GM12874 (cell line): ENCODE data around the gene FBXO11.

ENCODE experiments used
- TF ChIP-seq, protein P1 (sequence below): IDR thresholded peaks from 2 replicates; pipeline ENCODE4 v1.5.1; 2011; ENCODE audit warnings: low read depth, mild to moderate bottlenecking, control low read depth, low read length, moderate library complexity; ENCODE audit not compliant: insufficient read depth

The FBXO11 gene

DNA sequence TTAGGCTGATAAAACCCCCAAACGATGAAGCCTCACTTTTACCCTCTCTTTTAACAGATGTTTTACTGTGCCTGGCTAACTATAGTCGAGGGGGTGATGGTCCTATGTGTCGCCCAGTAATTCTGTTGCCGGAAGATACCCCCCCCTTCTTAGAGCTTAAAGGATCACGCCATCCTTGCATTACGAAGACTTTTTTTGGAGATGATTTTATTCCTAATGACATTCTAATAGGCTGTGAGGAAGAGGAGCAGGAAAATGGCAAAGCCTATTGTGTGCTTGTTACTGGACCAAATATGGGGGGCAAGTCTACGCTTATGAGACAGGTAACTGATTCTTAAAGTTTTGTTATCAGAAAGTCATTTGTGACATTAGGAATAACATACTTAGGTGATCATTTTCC lies 102.9 kb downstream of the FBXO11 start:
- TF ChIP-seq, protein P1, sequence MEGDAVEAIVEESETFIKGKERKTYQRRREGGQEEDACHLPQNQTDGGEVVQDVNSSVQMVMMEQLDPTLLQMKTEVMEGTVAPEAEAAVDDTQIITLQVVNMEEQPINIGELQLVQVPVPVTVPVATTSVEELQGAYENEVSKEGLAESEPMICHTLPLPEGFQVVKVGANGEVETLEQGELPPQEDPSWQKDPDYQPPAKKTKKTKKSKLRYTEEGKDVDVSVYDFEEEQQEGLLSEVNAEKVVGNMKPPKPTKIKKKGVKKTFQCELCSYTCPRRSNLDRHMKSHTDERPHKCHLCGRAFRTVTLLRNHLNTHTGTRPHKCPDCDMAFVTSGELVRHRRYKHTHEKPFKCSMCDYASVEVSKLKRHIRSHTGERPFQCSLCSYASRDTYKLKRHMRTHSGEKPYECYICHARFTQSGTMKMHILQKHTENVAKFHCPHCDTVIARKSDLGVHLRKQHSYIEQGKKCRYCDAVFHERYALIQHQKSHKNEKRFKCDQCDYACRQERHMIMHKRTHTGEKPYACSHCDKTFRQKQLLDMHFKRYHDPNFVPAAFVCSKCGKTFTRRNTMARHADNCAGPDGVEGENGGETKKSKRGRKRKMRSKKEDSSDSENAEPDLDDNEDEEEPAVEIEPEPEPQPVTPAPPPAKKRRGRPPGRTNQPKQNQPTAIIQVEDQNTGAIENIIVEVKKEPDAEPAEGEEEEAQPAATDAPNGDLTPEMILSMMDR = no peak

DNA sequence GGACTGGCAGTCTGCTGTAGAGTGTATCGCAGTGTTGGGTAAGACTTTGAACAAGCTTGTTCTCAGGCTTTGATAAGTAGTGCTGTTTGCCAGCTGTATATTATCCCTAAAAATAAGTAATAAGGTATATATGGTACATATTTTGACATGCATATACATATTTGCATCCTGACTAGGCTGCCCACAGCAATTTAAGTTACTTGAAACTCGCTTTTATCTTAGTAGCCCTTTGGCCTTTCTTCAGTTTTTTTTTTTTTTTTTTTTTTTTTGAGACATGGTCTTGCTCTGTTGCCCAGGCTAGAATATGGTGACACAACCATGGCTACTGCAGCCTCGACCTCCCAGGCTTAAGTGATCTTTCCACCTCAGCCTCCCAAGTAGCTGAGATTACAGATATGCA lies 105.2 kb downstream of the FBXO11 start:
- TF ChIP-seq, protein P1 = no peak

DNA sequence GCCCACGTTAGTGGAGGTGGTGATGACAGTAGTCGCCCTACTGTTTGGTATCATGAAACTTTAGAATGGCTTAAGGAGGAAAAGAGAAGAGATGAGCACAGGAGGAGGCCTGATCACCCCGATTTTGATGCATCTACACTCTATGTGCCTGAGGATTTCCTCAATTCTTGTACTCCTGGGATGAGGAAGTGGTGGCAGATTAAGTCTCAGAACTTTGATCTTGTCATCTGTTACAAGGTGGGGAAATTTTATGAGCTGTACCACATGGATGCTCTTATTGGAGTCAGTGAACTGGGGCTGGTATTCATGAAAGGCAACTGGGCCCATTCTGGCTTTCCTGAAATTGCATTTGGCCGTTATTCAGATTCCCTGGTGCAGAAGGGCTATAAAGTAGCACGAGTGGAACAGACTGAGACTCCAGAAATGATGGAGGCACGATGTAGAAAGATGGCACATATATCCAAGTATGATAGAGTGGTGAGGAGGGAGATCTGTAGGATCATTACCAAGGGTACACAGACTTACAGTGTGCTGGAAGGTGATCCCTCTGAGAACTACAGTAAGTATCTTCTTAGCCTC lies 107.2 kb downstream of the FBXO11 start:
- TF ChIP-seq, protein P1 = no peak

DNA sequence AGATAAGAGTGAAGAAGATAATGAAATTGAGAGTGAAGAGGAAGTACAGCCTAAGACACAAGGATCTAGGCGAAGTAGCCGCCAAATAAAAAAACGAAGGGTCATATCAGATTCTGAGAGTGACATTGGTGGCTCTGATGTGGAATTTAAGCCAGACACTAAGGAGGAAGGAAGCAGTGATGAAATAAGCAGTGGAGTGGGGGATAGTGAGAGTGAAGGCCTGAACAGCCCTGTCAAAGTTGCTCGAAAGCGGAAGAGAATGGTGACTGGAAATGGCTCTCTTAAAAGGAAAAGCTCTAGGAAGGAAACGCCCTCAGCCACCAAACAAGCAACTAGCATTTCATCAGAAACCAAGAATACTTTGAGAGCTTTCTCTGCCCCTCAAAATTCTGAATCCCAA lies 107.7 kb downstream of the FBXO11 start:
- TF ChIP-seq, protein P1 = no peak

DNA sequence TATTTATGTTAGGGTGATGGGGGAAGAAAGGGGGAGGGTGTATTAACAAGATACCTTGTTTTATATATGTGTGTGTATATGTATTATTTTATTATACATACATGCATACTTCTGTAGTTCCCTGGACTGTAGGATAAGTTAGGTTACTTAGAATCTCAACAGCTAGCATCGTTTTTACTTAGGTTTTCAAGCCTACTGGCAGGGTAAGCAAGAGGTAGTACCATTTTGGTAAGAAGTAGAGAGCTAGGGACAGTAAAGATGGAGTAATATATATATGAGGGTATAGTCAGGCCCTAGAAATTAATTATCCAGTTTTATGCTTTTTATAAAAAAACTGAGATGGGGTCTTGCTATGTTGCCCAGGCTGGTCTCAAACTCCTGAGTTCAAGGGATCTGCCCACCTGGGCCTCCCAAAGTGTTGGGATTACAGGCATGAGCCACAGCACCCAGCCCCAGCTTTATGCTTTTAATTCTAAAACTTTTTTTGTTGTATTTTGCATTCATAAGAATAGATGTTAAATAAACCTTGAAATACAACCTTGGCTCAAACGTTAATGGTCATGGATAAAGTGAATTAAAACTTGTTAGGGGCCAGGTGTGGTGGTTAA lies 110.1 kb downstream of the FBXO11 start:
- TF ChIP-seq, protein P1 = no peak

DNA sequence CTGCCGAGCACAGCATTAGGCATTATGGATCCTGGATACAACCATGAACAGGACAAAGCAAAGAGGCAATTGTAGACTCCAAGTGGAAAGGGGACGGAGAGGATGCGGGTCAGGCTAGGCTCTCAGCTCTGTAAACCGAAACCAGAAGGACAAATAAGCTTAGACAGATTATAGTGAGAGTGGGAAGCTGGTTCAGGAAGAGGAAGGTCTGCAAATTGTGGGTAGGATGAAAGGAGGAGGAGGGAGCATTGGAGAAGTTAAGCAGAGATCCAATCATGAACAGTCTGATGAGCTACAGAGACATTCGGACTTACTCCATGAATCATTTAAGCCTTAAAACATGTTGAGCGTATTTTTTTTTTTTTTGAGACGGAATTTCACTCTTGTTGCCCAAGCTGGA lies 120.3 kb downstream of the FBXO11 start:
- TF ChIP-seq, protein P1 = no peak

DNA sequence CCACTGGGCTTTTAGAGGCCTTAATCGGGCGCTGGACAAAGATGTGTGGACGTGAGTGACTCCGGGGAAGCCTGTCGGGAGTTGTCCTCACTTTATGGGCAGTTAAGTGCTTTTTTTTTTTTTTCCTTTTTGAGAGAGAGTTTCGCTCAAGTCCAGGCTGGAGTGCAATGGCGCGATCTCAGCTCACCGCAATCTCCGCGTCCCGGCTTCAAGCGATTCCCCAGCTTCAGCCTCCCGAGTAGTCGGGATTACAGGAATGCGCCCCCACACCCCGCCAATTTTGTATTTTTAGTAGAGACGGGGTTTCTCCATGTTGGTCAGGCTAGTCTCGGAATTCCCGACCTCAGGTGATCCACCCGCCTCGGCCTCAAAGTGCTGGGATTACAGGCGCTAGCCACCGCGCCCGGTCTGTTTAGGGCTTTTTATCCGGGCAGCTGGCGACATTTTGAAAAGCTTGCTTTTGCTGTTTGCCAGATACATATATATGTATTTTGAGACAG lies 121.9 kb downstream of the FBXO11 start:
- TF ChIP-seq, protein P1 = no peak
